HG02885 (cell line): Measurements from ENCODE around the gene CASTOR1.

Experiments used
- ATAC-seq: cut with Tn5 transposase; IDR thresholded peaks from one replicate; pipeline ENCODE4 v1.9.1; 2021; ENCODE audit warnings: mild to moderate bottlenecking; ENCODE audit not compliant: unreplicated experiment, poor library complexity

CASTOR1 gene

GRCh38 chr22:30267382-30268302 is 21.7 kb downstream of the CASTOR1 start:
- ATAC-seq = no peak

- no peak for ATAC-seq
These were observed 22.6 kb downstream of the CASTOR1 start, which contains the start of gene OSM for GRCh38 chr22:30266445-30267381. OSM (minus strand) TSS chr22:30266851; CDS start chr22:30266799, 52 bp downstream.

GRCh38 chr22:30265823-30266444 is 23.4 kb downstream of the CASTOR1 start:
- peak; percentile 72 for ATAC-seq

GRCh38 chr22:30265131-30265720 is 24.1 kb downstream of the CASTOR1 start:
- ATAC-seq = no peak

GRCh38 chr22:30263883-30264282 is 25.4 kb downstream of the CASTOR1 start:
- no peak for ATAC-seq

DNA sequence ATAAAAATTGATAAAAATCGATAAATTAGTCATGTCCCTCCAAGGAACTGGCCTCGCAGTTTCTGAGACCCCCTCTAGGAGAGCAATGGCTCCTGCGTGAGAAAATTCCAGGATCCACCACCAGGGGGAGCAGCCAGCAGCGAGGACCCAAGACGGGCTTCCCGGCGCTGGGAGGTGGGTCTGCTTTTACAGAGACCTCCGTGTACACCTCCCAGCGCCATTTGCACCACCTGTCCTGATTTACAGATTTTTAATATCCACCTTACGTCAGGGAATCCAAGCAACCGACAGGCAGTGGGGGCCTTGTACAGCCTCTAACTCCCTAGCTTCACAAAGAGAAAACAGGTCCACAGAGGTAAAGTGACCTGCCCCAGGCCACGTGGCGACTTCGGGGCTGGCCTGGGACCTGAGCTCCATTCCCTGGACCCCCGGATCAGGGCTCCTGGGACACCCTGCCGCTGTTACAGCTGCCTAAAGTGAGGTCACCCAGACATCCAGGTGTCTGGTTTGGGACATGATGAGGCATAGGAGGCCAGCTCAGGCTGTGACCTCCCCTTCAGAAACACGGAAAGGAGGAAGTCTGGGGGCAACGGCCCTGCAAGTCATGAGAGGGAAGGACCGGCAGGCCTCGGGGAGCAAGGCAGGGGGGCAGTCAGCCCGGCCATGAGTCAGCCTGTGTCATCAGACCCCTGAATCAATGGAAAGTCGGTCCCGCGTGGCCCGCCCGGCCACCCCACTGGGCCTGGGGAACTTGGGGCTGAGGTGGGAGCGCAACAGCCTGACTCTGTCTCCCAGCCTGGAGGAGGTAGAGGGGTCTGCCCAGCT is 26.2 kb downstream of the CASTOR1 start:
- no peak for ATAC-seq

DNA sequence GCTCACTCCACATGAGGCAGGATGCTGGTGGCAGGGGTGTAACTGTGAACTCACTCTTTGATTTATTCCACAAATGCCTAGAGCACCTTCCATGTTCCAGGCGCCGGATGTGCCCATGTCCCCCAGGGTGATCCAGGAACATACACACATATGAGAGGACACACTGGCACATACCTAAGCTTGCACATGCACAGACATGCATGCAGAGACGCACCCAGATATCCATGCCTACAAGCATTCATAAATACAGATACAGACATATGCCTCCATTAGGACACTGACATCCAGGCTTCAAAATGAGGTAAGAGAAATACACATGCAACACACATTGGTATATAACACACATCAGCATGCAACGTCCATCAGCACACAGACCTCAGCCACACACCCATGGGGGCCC is 27.2 kb downstream of the CASTOR1 start:
- no peak for ATAC-seq

DNA sequence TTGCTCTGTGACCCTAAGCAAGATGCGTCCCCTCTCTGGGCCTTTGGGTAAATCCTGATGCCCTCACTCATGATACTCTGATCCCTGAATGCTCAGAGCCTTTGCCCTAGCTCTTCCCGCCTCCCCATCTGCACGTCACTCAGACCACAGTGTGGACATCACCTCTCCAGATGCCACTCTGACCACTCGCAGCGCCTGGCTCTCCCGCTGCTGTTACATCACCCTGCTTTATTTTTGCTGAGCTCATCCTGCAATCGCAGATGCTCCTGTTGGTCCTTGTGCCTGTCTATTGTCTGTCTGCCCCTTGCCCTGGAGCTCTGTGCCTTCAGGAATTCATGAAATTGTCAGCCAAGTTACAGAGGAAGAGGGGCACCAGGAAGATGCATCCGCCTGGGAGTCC is 28.2 kb downstream of the CASTOR1 start:
- ATAC-seq = no peak

- ATAC-seq = no peak
These were observed 28.6 kb downstream of the CASTOR1 start for GRCh38 chr22:30260682-30261081.

DNA sequence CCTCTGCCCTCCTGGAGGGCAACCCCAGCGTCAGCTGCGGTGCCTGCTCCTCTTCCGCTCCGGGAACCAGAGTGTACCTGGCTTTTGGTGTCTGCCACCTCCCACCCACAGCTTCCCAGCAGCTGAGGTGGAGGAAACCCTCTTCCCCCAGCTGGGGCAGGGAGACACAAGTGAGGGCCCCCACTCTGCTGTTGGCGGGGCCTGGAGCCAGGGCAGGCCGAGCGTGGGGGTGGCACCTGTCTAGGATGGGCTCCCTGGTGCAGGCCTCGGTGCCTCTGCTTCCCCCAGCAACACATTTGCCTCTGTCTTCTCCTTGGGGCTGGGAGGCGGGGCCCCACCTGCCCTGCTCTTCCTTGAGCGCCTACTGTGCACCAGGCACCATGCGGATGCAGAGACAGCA is 29.0 kb downstream of the CASTOR1 start:
- no peak for ATAC-seq

DNA sequence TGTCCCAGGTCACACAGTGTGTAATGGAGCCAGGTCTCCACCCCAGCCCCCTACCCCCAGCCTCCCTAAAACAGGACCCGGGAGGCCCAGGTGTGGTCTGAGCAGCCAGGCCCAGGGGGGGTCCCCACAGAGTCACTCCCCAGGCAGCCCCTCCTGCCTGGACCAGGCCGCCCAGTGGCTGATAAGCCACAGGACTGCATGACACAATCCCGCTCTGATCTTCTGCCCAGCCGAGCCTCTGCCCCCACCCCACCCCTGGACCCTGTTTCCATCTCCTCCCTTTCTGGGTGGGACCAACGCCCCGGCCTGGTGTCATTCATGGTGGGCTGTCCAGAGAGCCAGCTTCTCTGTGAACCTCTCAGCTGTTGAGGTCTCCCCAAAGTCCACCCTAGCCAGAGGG is 35.0 kb downstream of the CASTOR1 start:
- no peak for ATAC-seq

GRCh38 chr22:30253205-30253852 is 36.0 kb downstream of the CASTOR1 start:
- ATAC-seq = no peak

GRCh38 chr22:30252411-30253204 is 36.7 kb downstream of the CASTOR1 start:
- no peak for ATAC-seq

GRCh38 chr22:30251711-30252110 is 37.6 kb downstream of the CASTOR1 start:
- ATAC-seq = no peak

DNA sequence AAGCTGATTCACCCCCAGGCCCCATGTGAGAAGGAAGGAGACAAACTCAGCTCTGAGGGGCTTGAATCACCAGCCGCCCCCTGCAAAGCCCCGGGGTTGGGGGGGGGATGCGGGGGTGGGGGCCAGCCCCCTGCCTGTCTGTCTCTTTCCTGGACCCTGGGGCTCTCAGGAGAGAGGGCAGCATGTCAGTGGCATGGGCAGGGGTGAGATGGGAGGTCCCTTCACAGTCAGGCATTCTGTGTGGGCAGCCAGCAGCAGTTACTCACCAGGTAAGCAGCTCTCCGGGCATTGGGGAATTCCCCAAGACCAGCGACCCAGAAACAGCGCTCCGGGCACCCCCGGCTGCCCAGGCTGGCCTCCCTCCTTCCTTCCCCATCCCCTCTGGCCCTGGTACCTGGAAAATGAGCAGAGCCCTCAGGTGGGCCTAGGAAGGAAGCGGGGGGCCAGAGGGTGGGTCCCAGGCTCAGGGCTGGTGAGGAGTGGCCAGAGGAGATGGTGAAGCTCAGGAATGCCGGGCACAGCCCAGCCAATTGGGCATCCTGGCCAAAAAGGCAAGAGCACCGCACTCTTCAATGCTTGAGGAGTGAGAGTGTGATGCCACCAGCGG is 38.5 kb downstream of the CASTOR1 start:
- ATAC-seq = no peak

- ATAC-seq = no peak
These were observed 39.2 kb downstream of the CASTOR1 start for GRCh38 chr22:30250039-30250565.
